GM12872 (cell line): Measurements from ENCODE around the gene DIPK1B.

Source experiments
- TF ChIP-seq, protein P1 (sequence below): IDR thresholded peaks from 3 replicates; pipeline ENCODE4 v1.5.1; 2011; ENCODE audit warnings: low read depth, mild to moderate bottlenecking, low read length, moderate library complexity; ENCODE audit not compliant: insufficient read depth

The DIPK1B gene

GRCh38 chr9:136685790-136686533, 26.4 kb upstream of the DIPK1B start:
- TF ChIP-seq, protein P1, sequence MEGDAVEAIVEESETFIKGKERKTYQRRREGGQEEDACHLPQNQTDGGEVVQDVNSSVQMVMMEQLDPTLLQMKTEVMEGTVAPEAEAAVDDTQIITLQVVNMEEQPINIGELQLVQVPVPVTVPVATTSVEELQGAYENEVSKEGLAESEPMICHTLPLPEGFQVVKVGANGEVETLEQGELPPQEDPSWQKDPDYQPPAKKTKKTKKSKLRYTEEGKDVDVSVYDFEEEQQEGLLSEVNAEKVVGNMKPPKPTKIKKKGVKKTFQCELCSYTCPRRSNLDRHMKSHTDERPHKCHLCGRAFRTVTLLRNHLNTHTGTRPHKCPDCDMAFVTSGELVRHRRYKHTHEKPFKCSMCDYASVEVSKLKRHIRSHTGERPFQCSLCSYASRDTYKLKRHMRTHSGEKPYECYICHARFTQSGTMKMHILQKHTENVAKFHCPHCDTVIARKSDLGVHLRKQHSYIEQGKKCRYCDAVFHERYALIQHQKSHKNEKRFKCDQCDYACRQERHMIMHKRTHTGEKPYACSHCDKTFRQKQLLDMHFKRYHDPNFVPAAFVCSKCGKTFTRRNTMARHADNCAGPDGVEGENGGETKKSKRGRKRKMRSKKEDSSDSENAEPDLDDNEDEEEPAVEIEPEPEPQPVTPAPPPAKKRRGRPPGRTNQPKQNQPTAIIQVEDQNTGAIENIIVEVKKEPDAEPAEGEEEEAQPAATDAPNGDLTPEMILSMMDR, result no peak

- TF ChIP-seq, protein P1, result no peak
Observed at GRCh38 chr9:136686534-136686793, 25.9 kb upstream of the DIPK1B start.

DNA sequence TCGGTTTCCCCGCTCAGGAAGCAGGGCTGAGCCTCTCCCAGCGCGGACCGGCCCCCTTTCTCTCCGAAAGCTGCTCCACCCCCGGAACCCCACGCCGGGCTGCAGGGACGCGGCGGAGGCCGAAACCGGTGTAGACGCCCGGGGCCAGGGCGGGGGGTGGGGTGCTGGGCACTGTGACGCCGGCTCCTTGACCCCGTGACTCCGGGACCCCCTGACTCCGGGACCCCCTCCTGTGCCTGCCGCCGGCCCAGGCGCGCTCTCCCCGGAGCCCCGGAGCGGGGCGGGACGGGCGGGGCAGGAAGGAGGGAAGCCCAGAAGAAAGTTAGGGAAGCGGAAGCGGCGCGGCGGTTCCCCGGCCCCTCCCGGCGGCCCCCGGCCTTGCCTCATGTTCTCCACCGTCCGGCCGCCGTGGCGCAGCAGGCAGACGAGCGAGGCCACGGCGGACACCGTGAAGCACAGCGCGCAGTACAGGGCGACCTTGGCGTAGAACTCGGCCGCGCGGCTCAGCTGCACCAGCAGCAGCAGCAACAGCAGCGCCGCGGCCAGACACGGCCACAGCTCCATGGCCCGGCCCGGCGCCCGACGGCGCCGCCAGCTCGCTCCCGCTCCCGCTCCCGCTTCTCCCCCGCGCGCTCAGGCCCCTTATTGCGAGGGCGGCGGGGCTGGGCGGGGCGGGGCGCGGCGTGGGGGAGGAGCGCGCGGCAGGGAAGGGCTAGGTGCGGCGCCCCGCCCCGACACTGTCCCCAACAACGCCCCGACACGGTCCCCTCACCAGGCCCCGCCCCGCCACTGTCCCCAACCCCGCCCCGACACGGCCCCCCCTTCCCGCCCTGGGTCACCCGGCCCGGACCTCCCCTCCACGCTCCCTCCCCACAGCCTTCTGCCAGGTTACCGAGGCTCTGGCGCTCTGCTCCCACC, 25.3 kb upstream of the DIPK1B start, which contains the start of gene AGPAT2:
TSS of gene AGPAT2 (minus strand) at position 664 of the 918 bp plus-strand sequence. CDS start at position 564, 100 bp downstream.
- TF ChIP-seq, protein P1, result no peak

- TF ChIP-seq, protein P1, result no peak
Observed at GRCh38 chr9:136687721-136688223, 24.6 kb upstream of the DIPK1B start.

- TF ChIP-seq, protein P1, result no peak
Observed at GRCh38 chr9:136688274-136689107, 23.9 kb upstream of the DIPK1B start.

- TF ChIP-seq, protein P1, result no peak
Observed at GRCh38 chr9:136689108-136689460, 23.3 kb upstream of the DIPK1B start.
